ENCODE measurements around the gene SGK2. TPM values are rescaled to one million over a fixed set of nuclear protein-coding genes. Genes with fewer than 3 reads are reported as not detected.

SGK2 gene
- total and polyA plus RNA-seq, 2 of the 13 experiments (the other 11 are each of a cell fraction or from before 2014, with no cell fraction given), result 6.2 to 29.4 TPM

DNA sequence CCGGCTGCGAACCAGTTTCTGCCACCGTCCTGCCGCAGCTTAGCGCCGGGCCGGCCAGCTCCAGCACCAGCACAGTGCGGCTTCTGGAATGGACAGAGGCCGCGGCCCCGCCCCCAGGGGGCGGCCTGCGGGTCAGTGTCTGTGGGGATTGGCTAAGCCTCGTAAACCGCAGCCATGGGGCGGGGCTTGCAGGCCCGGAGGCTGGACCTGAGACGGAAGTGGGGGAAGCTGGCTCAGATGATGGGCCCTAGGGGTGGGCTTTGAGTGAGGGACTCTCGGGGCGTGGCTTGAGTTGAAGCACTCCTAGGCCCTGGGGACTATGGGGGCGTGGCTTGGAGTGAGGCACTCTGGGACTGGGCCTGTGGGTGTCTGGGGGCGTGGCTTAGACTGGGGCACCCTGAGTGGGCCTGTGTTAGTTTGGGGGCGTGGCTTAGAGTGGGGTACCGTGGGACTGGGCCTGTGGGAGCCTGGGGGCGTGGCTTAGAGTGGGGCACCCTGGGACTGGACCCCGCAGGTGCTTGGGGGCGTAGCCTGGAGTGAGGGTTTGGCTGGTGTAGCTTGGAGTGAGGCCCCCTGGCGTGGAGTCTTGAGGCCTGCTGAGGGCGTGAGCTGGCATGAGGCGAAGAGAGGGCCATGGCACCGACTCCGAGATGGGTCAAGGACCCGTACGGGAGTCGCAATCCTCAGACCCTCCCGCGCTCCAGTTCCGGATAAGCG, 44.7 kb upstream of the SGK2 start (continued):
- TF ChIP-seq PHF20 (CRISPR knock-in tag; IDR thresholded peaks at IDR 0.05) (peak; percentile 52), SAFB2 (CRISPR knock-in tag; IDR thresholded peaks at IDR 0.05; ENCODE audit: borderline replicate concordance, low read depth) (no peak), ZNF501 (CRISPR knock-in tag; IDR thresholded peaks at IDR 0.05) (peak; percentile 85), HDAC1 (CRISPR knock-in tag; IDR thresholded peaks at IDR 0.05) (peak; percentile 63), KDM5A (IDR thresholded peaks at IDR 0.05; ENCODE audit: borderline replicate concordance, low read length) (no peak; the same call in 1 of the 2 replicates), MATR3 (CRISPR knock-in tag; IDR thresholded peaks at IDR 0.05) (no peak)
- TF ChIP-seq, protein P1, sequence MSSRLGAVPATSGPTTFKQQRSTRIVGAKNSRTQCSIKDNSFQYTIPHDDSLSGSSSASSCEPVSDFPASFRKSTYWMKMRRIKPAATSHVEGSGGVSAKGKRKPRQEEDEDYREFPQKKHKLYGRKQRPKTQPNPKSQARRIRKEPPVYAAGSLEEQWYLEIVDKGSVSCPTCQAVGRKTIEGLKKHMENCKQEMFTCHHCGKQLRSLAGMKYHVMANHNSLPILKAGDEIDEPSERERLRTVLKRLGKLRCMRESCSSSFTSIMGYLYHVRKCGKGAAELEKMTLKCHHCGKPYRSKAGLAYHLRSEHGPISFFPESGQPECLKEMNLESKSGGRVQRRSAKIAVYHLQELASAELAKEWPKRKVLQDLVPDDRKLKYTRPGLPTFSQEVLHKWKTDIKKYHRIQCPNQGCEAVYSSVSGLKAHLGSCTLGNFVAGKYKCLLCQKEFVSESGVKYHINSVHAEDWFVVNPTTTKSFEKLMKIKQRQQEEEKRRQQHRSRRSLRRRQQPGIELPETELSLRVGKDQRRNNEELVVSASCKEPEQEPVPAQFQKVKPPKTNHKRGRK (CRISPR knock-in tag; IDR thresholded peaks at IDR 0.05), result no peak; the same call in 1 of the 2 replicates
- TF ChIP-seq, protein P2, sequence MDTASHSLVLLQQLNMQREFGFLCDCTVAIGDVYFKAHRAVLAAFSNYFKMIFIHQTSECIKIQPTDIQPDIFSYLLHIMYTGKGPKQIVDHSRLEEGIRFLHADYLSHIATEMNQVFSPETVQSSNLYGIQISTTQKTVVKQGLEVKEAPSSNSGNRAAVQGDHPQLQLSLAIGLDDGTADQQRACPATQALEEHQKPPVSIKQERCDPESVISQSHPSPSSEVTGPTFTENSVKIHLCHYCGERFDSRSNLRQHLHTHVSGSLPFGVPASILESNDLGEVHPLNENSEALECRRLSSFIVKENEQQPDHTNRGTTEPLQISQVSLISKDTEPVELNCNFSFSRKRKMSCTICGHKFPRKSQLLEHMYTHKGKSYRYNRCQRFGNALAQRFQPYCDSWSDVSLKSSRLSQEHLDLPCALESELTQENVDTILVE (CRISPR knock-in tag; IDR thresholded peaks at IDR 0.05), result no peak
- TF ChIP-seq, protein P3, sequence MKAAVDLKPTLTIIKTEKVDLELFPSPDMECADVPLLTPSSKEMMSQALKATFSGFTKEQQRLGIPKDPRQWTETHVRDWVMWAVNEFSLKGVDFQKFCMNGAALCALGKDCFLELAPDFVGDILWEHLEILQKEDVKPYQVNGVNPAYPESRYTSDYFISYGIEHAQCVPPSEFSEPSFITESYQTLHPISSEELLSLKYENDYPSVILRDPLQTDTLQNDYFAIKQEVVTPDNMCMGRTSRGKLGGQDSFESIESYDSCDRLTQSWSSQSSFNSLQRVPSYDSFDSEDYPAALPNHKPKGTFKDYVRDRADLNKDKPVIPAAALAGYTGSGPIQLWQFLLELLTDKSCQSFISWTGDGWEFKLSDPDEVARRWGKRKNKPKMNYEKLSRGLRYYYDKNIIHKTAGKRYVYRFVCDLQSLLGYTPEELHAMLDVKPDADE (CRISPR knock-in tag; IDR thresholded peaks at IDR 0.05), result no peak
- TF ChIP-seq, protein P4, sequence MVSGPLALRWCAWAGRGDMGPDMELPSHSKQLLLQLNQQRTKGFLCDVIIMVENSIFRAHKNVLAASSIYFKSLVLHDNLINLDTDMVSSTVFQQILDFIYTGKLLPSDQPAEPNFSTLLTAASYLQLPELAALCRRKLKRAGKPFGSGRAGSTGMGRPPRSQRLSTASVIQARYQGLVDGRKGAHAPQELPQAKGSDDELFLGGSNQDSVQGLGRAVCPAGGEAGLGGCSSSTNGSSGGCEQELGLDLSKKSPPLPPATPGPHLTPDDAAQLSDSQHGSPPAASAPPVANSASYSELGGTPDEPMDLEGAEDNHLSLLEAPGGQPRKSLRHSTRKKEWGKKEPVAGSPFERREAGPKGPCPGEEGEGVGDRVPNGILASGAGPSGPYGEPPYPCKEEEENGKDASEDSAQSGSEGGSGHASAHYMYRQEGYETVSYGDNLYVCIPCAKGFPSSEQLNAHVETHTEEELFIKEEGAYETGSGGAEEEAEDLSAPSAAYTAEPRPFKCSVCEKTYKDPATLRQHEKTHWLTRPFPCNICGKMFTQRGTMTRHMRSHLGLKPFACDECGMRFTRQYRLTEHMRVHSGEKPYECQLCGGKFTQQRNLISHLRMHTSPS (CRISPR knock-in tag; IDR thresholded peaks at IDR 0.05; ENCODE audit: low read depth), result peak; percentile 68; the same call in 1 of the 2 replicates
- TF ChIP-seq, protein P5, sequence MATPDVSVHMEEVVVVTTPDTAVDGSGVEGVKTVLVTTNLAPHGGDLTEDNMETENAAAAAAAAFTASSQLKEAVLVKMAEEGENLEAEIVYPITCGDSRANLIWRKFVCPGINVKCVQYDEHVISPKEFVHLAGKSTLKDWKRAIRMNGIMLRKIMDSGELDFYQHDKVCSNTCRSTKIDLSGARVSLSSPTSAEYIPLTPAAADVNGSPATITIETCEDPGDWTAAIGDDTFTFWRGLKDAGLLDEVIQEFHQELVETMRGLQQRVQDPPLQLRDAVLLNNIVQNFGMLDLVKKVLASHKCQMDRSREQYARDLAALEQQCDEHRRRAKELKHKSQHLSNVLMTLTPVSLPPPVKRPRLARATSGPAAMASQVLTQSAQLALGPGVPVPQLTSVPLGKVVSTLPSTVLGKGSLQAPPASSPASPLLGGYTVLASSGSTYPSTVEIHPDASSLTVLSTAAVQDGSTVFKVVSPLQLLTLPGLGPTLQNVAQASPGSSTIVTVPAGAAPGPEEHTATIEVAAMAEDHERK (CRISPR knock-in tag; IDR thresholded peaks at IDR 0.05; ENCODE audit: low read depth), result no peak
- TF ChIP-seq, protein P6, sequence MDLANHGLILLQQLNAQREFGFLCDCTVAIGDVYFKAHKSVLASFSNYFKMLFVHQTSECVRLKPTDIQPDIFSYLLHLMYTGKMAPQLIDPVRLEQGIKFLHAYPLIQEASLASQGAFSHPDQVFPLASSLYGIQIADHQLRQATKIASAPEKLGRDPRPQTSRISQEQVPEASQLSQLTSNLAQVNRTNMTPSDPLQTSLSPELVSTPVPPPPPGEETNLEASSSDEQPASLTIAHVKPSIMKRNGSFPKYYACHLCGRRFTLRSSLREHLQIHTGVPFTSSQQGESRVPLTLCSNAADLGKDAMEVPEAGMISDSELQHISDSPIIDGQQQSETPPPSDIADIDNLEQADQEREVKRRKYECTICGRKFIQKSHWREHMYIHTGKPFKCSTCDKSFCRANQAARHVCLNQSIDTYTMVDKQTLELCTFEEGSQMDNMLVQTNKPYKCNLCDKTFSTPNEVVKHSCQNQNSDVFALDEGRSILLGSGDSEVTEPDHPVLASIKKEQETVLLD (CRISPR knock-in tag; IDR thresholded peaks at IDR 0.05; ENCODE audit: low read depth), result no peak

Data from HepG2 (cell line).